Measurements from ENCODE around the gene NPBWR2. TPM values are rescaled to one million over a fixed set of nuclear protein-coding genes. Genes with fewer than 3 reads are reported as not detected.

The NPBWR2 gene
- total RNA-seq, 1 donor from 2014 or later = not detected

DNA sequence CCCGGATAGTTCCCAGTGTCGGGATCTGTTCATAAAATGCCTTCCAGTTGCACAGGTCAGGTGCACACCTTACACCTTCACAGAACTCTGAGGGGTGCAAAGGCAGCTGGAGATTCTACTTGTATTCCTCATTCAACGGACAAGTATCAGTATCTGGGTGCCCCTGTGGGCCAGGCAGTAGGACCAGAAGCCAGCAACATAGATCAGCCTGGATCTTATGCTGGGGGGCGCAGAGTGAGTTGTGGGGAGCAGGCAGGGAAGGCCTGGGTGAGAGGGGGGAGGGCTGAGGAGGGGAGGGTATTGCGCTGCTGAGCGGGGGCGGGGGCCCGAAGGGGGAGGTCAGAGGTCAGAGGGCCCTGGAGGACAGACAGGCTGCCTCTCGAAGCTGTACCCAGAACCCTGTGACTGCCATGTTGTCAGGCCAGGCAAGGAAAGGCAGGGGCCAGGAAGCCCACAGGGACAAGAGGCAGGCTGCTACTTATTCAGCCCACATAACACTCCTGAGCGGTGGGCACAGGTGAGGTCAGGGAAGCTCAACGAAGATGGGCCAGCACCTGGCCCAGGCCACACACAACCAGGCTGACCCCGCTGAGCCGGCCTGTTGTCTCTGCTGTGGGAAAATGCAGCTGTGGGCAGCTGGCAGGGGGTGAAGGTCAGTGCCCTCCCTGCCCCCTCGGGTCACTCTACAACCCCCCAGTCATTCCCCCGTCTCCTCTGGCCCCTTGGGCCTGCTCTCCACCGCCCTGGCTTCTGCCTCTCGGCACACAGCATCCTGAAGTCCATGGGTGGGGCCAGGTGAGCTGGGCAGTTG is 26.3 kb downstream of the NPBWR2 start:
- DNase-seq = no peak
- no peak for ATAC-seq (ENCODE audit: poor library complexity)
- intact Hi-C loops (cut with DNase I) = no loop called here

- intact Hi-C loops (cut with DNase I) = no loop called here
- peak; percentile 3 for ATAC-seq (ENCODE audit: poor library complexity)
- no peak for DNase-seq
Observed at GRCh38 chr20:64080013-64080812, 27.2 kb downstream of the NPBWR2 start, which contains the start of gene OPRL1. Gene OPRL1 (plus strand): TSS chr20:64080082. CDS start chr20:64092721, 12,639 bp downstream.

DNA sequence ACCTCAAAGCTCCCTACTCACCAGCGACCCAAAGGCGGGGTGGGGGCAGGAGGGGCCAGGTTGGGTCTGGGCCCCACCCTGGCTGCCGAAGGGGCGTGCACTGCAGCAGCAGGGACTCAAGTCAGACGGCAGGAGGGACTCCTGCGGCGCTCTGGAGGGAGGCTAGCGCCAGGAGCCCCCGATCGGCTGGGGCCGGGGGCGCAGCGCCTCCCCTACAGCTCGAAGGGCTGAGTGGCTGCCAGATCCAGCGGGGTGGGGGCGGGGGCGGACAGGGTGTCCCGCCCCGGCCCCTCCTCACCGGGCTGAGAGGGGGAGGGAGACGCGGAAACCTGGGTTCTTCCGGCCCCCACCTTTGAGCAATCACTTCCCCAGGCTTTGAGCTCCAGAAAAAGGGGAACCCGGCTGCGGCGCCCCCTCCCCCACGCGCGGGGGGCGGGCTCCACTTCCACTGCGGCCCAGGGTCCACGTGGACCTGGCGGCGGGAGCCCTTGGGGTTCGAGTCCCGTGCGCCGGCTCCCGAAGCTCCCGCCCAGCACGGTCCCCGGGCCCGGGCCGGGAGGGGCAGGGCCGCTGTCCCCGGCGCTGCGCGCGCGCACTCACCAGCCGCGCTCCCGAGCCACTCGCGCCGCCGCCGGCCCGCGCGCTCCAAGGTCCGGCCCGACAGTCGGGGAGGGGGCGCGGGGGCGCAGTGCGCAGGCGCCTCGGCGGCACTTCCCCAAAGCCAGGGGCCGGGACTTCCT is 27.9 kb downstream of the NPBWR2 start, which contains the start of gene RGS19:
Gene RGS19 (minus strand): TSS at position 246 of the 740 bp plus-strand sequence. CDS start 2,632 bp downstream, outside the sequence.
- intact Hi-C loops (cut with DNase I) = no loop called here
- DNase-seq (peak; percentile 90), ATAC-seq (ENCODE audit: poor library complexity) (peak; percentile 64)

- ATAC-seq (ENCODE audit: poor library complexity) = no peak
- intact Hi-C loops (cut with DNase I) = no loop called here
Observed at GRCh38 chr20:64078934-64079272, 28.5 kb downstream of the NPBWR2 start.

GRCh38 chr20:64077876-64078551 is 29.4 kb downstream of the NPBWR2 start:
- ATAC-seq (ENCODE audit: poor library complexity) (no peak), DNase-seq (no peak)
- intact Hi-C loops (cut with DNase I) = no loop called here

More at GRCh38 chr20:64078934-64079272, 28.5 kb downstream of the NPBWR2 start:
- DNase-seq = no peak

- ATAC-seq (ENCODE audit: poor library complexity) (no peak), DNase-seq (no peak)
- intact Hi-C loops (cut with DNase I) = no loop called here
Observed at GRCh38 chr20:64077541-64077875, 29.9 kb downstream of the NPBWR2 start.

DNA sequence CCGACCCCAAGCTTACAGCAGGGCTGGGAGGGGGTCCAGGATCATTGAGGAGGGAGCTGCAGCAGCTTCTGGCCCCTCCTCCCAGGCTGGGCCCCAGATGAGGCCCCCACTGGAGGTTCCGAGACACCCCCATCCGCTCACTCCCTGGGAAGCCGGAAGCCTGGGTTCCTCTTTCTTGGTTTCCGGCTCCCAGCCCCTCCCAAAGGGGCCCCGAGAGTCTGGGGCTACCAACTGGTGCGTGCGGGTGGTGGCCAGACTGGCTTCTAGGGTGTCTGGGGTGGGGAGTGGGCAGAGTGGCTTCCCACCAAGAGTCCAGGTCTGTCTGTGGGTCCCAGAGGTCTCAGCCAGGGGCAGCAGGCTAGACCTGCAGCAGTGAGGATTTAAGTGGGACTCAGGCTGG is 30.3 kb downstream of the NPBWR2 start:
- DNase-seq (peak; percentile 71), ATAC-seq (ENCODE audit: poor library complexity) (no peak)
- intact Hi-C loops (cut with DNase I) = no loop called here

DNA sequence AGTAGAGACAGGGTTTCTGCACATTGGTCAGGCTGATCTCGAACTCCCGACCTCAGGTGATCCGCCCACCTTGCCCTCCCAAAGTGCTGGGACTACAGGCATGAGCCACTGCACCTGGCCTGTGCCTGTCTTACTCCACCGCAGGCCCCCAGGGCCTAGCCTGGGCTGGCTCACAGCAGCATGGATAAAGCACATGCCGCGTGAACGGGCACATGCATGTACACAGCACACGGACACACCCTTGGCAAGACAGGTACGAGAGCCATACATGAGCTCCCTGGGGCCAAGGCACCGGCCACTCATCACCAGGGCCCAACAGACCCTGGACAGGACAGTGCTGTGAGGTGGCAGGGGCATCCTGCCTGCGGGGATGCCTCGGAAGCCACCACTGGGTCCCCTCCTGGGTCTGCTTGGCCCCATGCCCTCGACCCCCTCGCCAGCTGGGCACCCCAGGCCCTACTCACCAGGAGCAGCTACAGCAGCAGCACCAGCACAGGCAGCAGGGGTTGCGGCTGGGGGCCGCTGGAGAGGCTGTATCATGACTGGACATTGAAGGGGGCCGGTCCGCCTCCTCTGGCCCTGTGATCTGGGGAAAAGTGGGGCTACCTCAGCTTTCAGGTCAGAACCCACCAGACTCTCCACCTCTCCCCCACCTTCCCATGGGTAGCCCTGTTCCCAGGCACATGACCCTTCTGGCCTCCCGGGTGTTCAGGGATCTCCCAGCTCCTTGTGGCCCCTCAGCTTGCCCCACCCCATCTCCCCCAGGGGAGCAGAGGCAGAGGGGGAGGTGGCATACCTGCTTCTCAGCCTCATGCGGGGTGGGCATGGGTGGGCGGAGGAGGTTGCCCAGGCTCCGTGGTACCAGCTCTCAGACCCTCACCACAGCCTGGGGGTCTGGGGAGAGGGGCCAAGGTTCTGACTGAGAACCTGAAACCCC is 31.0 kb downstream of the NPBWR2 start:
- intact Hi-C loops (cut with DNase I) = no loop called here
- no peak for ATAC-seq (ENCODE audit: poor library complexity)
- DNase-seq = no peak

DNA sequence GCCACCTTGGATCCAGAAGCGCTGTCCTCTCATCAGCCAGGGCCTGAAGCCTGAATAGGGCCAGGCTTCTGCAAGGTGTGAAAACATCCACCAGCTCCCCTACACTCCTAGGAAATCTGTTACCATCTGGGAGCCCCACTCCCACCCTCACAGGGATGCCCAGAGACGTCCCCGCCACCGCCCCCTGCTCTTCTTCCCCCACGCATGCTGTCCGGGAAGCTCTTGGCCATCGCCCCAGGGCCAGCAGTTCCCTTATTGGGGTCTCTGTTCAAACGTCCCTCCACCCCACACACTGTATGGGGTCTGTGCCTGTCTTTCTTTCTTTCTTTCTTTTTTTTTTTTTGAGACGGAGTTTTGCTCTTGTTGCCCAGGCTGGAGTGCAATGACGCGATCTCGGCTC is 31.8 kb downstream of the NPBWR2 start:
- DNase-seq = no peak
- no peak for ATAC-seq (ENCODE audit: poor library complexity)
- intact Hi-C loops (cut with DNase I) = no loop called here

GRCh38 chr20:64074963-64075362 is 32.4 kb downstream of the NPBWR2 start:
- ATAC-seq (ENCODE audit: poor library complexity) (no peak), DNase-seq (no peak)
- intact Hi-C loops (cut with DNase I) = no loop called here

GRCh38 chr20:64074184-64074789 is 33.1 kb downstream of the NPBWR2 start:
- DNase-seq (no peak), ATAC-seq (ENCODE audit: poor library complexity) (no peak)
- intact Hi-C loops (cut with DNase I) = no loop called here

- DNase-seq (no peak), ATAC-seq (ENCODE audit: poor library complexity) (no peak)
- intact Hi-C loops (cut with DNase I) = no loop called here
Observed at GRCh38 chr20:64073476-64074183, 33.7 kb downstream of the NPBWR2 start.

DNA sequence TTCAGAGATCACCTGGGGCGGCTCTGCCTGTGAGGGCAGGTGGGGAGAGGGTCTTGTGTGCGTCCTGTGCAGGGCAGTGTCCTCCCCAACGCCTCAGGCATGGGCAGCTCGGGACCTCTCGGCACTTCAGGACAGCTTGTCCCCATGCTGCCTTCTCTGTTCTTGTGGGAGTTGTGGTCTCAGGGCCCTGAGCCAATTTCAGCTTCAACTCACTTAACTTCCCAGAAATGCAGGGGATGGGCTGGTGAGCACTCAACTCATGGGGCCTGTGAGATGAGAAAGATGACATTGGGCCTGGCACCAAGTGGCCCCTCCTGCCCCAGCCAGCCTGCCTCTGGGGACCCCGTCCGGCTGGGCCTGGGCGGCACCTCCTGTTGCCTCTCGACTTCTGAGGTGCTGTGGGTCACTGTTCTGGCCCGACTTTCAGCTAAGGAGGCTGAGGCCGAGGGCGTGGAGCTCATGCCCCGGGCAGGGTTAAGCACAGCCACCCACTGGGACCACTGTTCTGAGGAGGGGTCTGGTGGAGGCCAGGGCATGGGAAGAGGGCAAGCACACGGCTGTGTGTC is 34.8 kb downstream of the NPBWR2 start:
- ATAC-seq (ENCODE audit: poor library complexity) (no peak), DNase-seq (no peak)
- intact Hi-C loops (cut with DNase I) = no loop called here

GRCh38 chr20:64071341-64072332 is 35.7 kb downstream of the NPBWR2 start:
- intact Hi-C loops (cut with DNase I) = no loop called here
- DNase-seq = no peak

DNA sequence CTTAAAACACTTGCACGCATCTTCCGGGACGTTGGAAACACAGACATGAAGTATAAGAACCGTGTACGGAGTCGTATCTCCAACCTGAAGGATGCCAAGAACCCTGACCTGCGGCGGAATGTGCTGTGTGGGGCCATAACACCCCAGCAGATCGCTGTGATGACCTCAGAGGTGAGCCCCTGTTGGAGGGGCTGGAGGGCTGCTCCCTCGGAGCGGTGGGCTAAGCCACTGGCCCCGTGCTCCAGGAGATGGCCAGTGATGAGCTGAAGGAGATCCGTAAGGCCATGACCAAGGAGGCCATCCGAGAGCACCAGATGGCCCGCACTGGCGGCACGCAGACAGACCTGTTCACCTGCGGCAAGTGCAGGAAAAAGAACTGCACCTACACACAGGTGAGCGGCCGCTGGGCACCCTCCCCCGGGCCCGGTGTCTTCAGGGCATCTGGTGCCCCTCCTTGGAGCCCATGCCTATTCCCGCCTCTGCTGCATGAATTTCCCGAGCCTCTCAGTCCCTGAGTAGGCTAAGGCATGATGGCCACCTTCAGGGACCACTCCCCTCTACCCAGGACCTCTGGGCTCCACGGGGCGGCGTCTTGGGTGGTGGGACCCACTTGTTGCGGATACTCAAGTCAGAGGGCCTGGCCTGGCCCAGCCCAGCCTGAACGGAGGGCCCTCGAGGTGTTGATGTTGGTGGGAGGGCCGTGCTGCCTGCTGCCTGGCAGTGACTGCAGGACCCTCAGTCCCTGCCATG is 36.9 kb downstream of the NPBWR2 start:
- DNase-seq = no peak
- intact Hi-C loops (cut with DNase I) = no loop called here
- no peak for ATAC-seq (ENCODE audit: poor library complexity)

More at GRCh38 chr20:64071341-64072332, 35.7 kb downstream of the NPBWR2 start:
- ATAC-seq (ENCODE audit: poor library complexity) = no peak

All from Right ventricle myocardium superior (tissue), 1 donor.